IgD-negative memory B cell (primary cell): ENCODE data around the gene AP3D1. TPM values are rescaled to one million over a fixed set of nuclear protein-coding genes. Genes with fewer than 3 reads are reported as not detected.

Source experiments
- H3K27ac Mint-ChIP-seq, 3 donors: one replicate each; pipeline ENCODE4 v1.8.0; 2020 to 2022; ENCODE audit warnings: mild to moderate bottlenecking in 3 of 3, mixed read lengths in 3 of 3, moderate library complexity in 1 of 3
- H3K27me3 Mint-ChIP-seq: one replicate; pipeline ENCODE4 v1.8.0; 2021; ENCODE audit warnings: mixed read lengths
- H3K36me3 Mint-ChIP-seq: one replicate; pipeline ENCODE4 v1.8.0; 2020; ENCODE audit warnings: mild to moderate bottlenecking, mixed read lengths
- H3K4me1 Mint-ChIP-seq, 3 donors: one replicate each; pipeline ENCODE4 v1.8.0; 2020 to 2022; ENCODE audit warnings: mixed read lengths in 3 of 3, mild to moderate bottlenecking in 1 of 3
- H3K4me3 Mint-ChIP-seq, 4 donors: one replicate each; pipeline ENCODE4 v1.8.0; 2020 to 2022; ENCODE audit warnings: mild to moderate bottlenecking in 4 of 4, mixed read lengths in 4 of 4, moderate library complexity in 3 of 4
- H3K9me3 Mint-ChIP-seq, 3 donors: one replicate each; pipeline ENCODE4 v1.8.0; 2020 to 2021; ENCODE audit warnings: mixed read lengths in 3 of 3, mild to moderate bottlenecking in 1 of 3
- polyA plus RNA-seq: library from polyadenylated mRNA; unstranded; fragments of 300-500 nt; fragmentation: Illumina TruSeq; gene quantifications from one replicate; pipeline ENCODE4 v1.2.3, GENCODE V29; 2021

Gene AP3D1
- polyA plus RNA-seq, 1 donor from 2014 or later: 23.7 TPM

GRCh38 chr19:2189880-2190279 is 38.5 kb upstream of the AP3D1 start:
- Mint-ChIP-seq H3K27ac (peak overlapping the region in 1 of 3 donors; percentile 27), H3K9me3 (no peaks in the 10 kb centered on the region), H3K36me3 (peaks cover 5% of the 10 kb centered on the region), H3K4me3 (no peak overlapping the region), H3K27me3 (no peaks in the 10 kb centered on the region), H3K4me1 (peaks cover 9 to 12% (median 11%) of the 10 kb centered on the region in 3 donors)

GRCh38 chr19:2188708-2189385 is 37.5 kb upstream of the AP3D1 start:
- Mint-ChIP-seq H3K36me3 (peaks cover 5% of the 10 kb centered on the region), H3K27ac (peak overlapping the region in 1 of 3 donors; percentile 7), H3K4me1 (peaks cover 14 to 21% (median 15%) of the 10 kb centered on the region in 3 donors), H3K27me3 (no peaks in the 10 kb centered on the region), H3K4me3 (peak overlapping the region in 1 of 4 donors; percentile 72), H3K9me3 (no peaks in the 10 kb centered on the region)

GRCh38 chr19:2187159-2187558 is 35.8 kb upstream of the AP3D1 start:
- peak overlapping the region in 1 of 3 donors; percentile 3 for H3K27ac Mint-ChIP-seq
- peaks cover 25 to 28% (median 26%) of the 10 kb centered on the region in 3 donors for H3K4me1 Mint-ChIP-seq
- H3K9me3 Mint-ChIP-seq: no peaks in the 10 kb centered on the region
- peaks cover 5% of the 10 kb centered on the region for H3K36me3 Mint-ChIP-seq
- H3K27me3 Mint-ChIP-seq: no peaks in the 10 kb centered on the region
- peak overlapping the region in 1 of 4 donors; percentile 82 for H3K4me3 Mint-ChIP-seq

GRCh38 chr19:2186071-2186846 is 34.9 kb upstream of the AP3D1 start:
- Mint-ChIP-seq H3K9me3 (no peaks in the 10 kb centered on the region), H3K4me1 (peaks cover 25 to 28% (median 26%) of the 10 kb centered on the region in 3 donors), H3K4me3 (peak overlapping the region in 1 of 4 donors; percentile 9), H3K27me3 (no peaks in the 10 kb centered on the region), H3K27ac (peak overlapping the region in 1 of 3 donors; percentile 3), H3K36me3 (peaks cover 5% of the 10 kb centered on the region)

- Mint-ChIP-seq H3K4me3 (peak overlapping the region in 1 of 4 donors; percentile 9), H3K36me3 (peaks cover 5% of the 10 kb centered on the region), H3K4me1 (peaks cover 26 to 28% (median 27%) of the 10 kb centered on the region in 3 donors), H3K27ac (no peak overlapping the region), H3K9me3 (no peaks in the 10 kb centered on the region), H3K27me3 (no peaks in the 10 kb centered on the region)
These were observed 34.3 kb upstream of the AP3D1 start for GRCh38 chr19:2185734-2186070.

GRCh38 chr19:2184422-2184975 is 33.1 kb upstream of the AP3D1 start:
- H3K4me1 Mint-ChIP-seq: peaks cover 26 to 29% (median 28%) of the 10 kb centered on the region in 3 donors
- H3K9me3 Mint-ChIP-seq: no peaks in the 10 kb centered on the region
- H3K27ac Mint-ChIP-seq: peak overlapping the region in 1 of 3 donors; percentile 10
- peaks cover 6% of the 10 kb centered on the region for H3K36me3 Mint-ChIP-seq
- peak overlapping the region in 1 of 4 donors; percentile 73 for H3K4me3 Mint-ChIP-seq
- no peaks in the 10 kb centered on the region for H3K27me3 Mint-ChIP-seq

- Mint-ChIP-seq H3K27ac (peak overlapping the region in 1 of 3 donors; percentile 10), H3K4me3 (no peak overlapping the region), H3K36me3 (peaks cover 4% of the 10 kb centered on the region), H3K4me1 (peaks cover 16 to 23% (median 23%) of the 10 kb centered on the region in 3 donors), H3K9me3 (no peaks in the 10 kb centered on the region), H3K27me3 (no peaks in the 10 kb centered on the region)
These were observed 30.2 kb upstream of the AP3D1 start for GRCh38 chr19:2181633-2181997.

- Mint-ChIP-seq H3K4me1 (peaks cover 17 to 23% (median 23%) of the 10 kb centered on the region in 3 donors), H3K27ac (peak overlapping the region in 2 of 3 donors; percentile 10 to 35), H3K27me3 (no peaks in the 10 kb centered on the region), H3K36me3 (peaks cover 4% of the 10 kb centered on the region), H3K4me3 (no peak overlapping the region), H3K9me3 (no peaks in the 10 kb centered on the region)
These were observed 29.7 kb upstream of the AP3D1 start for GRCh38 chr19:2180881-2181632.

GRCh38 chr19:2180114-2180513 is 28.7 kb upstream of the AP3D1 start:
- Mint-ChIP-seq H3K4me1 (peaks cover 18 to 21% (median 19%) of the 10 kb centered on the region in 3 donors), H3K27me3 (no peaks in the 10 kb centered on the region), H3K4me3 (no peak overlapping the region), H3K9me3 (no peaks in the 10 kb centered on the region), H3K36me3 (peaks cover 2% of the 10 kb centered on the region), H3K27ac (peak overlapping the region in 1 of 3 donors; percentile 18)

GRCh38 chr19:2179095-2179494 is 27.7 kb upstream of the AP3D1 start:
- no peak overlapping the region for H3K4me3 Mint-ChIP-seq
- no peaks in the 10 kb centered on the region for H3K9me3 Mint-ChIP-seq
- peaks cover 9 to 20% (median 16%) of the 10 kb centered on the region in 3 donors for H3K4me1 Mint-ChIP-seq
- no peaks in the 10 kb centered on the region for H3K27me3 Mint-ChIP-seq
- H3K27ac Mint-ChIP-seq: no peak overlapping the region
- peaks cover 2% of the 10 kb centered on the region for H3K36me3 Mint-ChIP-seq

- Mint-ChIP-seq H3K27me3 (no peaks in the 10 kb centered on the region), H3K9me3 (no peaks in the 10 kb centered on the region), H3K4me3 (no peak overlapping the region), H3K4me1 (peaks cover 4 to 13% (median 9%) of the 10 kb centered on the region in 3 donors), H3K27ac (no peak overlapping the region), H3K36me3 (peaks cover 2% of the 10 kb centered on the region)
These were observed 25.1 kb upstream of the AP3D1 start for GRCh38 chr19:2176337-2176994.

- Mint-ChIP-seq H3K4me1 (peaks cover 11 to 20% (median 15%) of the 10 kb centered on the region in 3 donors), H3K4me3 (no peak overlapping the region), H3K27ac (peak overlapping the region in 1 of 3 donors; percentile 18), H3K9me3 (no peaks in the 10 kb centered on the region), H3K27me3 (no peaks in the 10 kb centered on the region), H3K36me3 (peaks cover 2% of the 10 kb centered on the region)
These were observed 24.4 kb upstream of the AP3D1 start for GRCh38 chr19:2175742-2176141.

- no peaks in the 10 kb centered on the region for H3K9me3 Mint-ChIP-seq
- peaks cover 26 to 33% (median 26%) of the 10 kb centered on the region in 3 donors for H3K4me1 Mint-ChIP-seq
- no peaks in the 10 kb centered on the region for H3K27me3 Mint-ChIP-seq
- H3K4me3 Mint-ChIP-seq: peak overlapping the region in 3 of 4 donors; percentile 35 to 60 (median 43)
- peak overlapping the region in 1 of 3 donors; percentile 12 for H3K27ac Mint-ChIP-seq
- H3K36me3 Mint-ChIP-seq: no peaks in the 10 kb centered on the region
These were observed 22.6 kb upstream of the AP3D1 start for GRCh38 chr19:2173767-2174577.
